GM06990 (cell line): ENCODE data around the gene ANO4.
"Not testable (repeated sequence)": the region's sequence is repeated elsewhere in the genome, so short reads cannot be mapped to it uniquely, and the experiment has no call there.

Experiments used
- DNase-seq: peaks from one replicate; pipeline ENCODE4 v3.0.0-alpha.2; 2011; ENCODE audit not compliant: insufficient read length; ENCODE audit errors: extremely low read depth
- H3K27me3 ChIP-seq: replicated peaks from 2 replicates; pipeline ENCODE4 v1.6.0; 2011; ENCODE audit warnings: low read length; ENCODE audit not compliant: control insufficient read depth, insufficient read depth
- H3K36me3 ChIP-seq: 2 replicates; pipeline ENCODE4 v1.5.1; 2011; ENCODE audit warnings: low read length; ENCODE audit not compliant: control insufficient read depth, insufficient read depth
- H3K4me3 ChIP-seq: replicated peaks from 2 replicates; pipeline ENCODE4 v1.5.1; 2011; ENCODE audit warnings: low read depth, mild to moderate bottlenecking, control low read depth, low read length
- TF ChIP-seq, protein P1 (sequence below): IDR thresholded peaks from 2 replicates; pipeline ENCODE4 v1.5.1; 2011; ENCODE audit warnings: low read length, control low read depth, mild to moderate bottlenecking, inconsistent platforms; ENCODE audit not compliant: insufficient read depth, poor library complexity, severe bottlenecking

Gene ANO4

GRCh38 chr12:100913872-100914592 is 119.5 kb downstream of the ANO4 start:
- no peak for DNase-seq
- Histone ChIP-seq H3K27me3 (no peaks in the 10 kb centered on the region), H3K4me3 (no peak overlapping the region), H3K36me3 (no peaks in the 10 kb centered on the region)
- TF ChIP-seq, protein P1, sequence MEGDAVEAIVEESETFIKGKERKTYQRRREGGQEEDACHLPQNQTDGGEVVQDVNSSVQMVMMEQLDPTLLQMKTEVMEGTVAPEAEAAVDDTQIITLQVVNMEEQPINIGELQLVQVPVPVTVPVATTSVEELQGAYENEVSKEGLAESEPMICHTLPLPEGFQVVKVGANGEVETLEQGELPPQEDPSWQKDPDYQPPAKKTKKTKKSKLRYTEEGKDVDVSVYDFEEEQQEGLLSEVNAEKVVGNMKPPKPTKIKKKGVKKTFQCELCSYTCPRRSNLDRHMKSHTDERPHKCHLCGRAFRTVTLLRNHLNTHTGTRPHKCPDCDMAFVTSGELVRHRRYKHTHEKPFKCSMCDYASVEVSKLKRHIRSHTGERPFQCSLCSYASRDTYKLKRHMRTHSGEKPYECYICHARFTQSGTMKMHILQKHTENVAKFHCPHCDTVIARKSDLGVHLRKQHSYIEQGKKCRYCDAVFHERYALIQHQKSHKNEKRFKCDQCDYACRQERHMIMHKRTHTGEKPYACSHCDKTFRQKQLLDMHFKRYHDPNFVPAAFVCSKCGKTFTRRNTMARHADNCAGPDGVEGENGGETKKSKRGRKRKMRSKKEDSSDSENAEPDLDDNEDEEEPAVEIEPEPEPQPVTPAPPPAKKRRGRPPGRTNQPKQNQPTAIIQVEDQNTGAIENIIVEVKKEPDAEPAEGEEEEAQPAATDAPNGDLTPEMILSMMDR: no peak

DNA sequence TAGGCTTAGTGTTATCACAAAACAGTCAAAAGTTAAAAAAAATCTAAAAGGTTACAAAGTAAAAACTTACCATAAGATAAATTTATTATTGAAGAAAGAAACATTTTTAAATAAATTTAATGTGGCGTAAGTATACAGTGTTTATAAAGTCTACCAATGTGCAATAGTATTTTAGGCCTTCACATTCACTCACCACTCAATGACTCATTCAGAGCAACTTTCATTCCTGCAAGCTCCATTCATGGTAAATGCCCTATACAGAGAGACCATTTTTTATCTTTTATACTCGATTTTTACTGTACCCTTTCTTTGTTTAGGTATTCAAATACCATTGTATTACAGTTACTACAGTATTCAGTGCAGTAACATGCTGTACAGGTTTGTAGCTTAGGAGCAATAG is 124.5 kb downstream of the ANO4 start:
- TF ChIP-seq, protein P1: no peak
- no peak for DNase-seq
- no peaks in the 10 kb centered on the region for H3K27me3 ChIP-seq
- no peaks in the 10 kb centered on the region for H3K36me3 ChIP-seq
- no peak overlapping the region for H3K4me3 ChIP-seq

DNA sequence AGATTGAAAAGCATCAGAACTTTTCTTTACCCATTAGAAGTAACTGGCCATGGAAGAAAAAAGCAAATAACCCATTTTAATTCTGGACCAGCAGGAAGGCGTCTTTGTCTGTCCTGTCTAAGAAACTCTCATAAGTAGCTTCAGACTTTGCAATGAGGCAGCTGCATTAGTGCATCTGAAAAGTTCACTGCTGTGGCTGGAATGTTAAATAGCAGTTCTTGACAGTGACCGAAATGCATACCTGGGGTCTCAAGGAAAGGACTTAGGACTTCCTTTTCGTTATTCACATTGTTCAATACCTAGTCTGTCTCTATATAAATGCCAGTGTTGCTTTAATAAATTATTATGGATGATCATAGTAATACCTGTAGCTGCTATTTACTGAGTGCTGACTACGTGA is 125.9 kb downstream of the ANO4 start:
- H3K36me3 ChIP-seq: no peaks in the 10 kb centered on the region
- no peak for DNase-seq
- no peak overlapping the region for H3K4me3 ChIP-seq
- H3K27me3 ChIP-seq: no peaks in the 10 kb centered on the region
- TF ChIP-seq, protein P1: no peak

- DNase-seq: no peak
- Histone ChIP-seq H3K4me3 (no peak overlapping the region), H3K36me3 (no peaks in the 10 kb centered on the region), H3K27me3 (no peaks in the 10 kb centered on the region)
- TF ChIP-seq, protein P1: peak; percentile 22
Observed at GRCh38 chr12:100926669-100927248, 132.2 kb downstream of the ANO4 start.

GRCh38 chr12:100927826-100928225 is 133.2 kb downstream of the ANO4 start:
- Histone ChIP-seq H3K4me3 (no peak overlapping the region), H3K27me3 (no peaks in the 10 kb centered on the region), H3K36me3 (no peaks in the 10 kb centered on the region)
- DNase-seq: no peak
- TF ChIP-seq, protein P1: no peak

DNA sequence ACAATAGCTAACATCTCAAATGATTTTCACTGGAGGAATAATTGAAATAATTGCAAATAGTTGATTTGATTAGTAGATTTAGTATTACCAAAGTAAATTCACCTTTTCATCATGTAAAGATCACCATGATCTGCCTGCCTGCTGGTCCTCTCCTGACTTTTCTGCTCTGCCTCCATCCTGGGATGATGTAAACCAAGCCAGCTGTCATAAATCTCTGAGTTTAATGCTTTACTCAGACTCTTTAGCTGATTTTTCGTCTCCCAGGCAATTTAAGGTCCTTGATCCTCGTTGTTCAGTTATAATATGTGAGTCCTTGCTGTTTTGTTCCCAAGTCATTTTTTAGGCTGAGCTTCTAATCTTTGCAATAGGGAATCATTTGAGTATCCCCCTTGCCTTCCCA is 138.0 kb downstream of the ANO4 start:
- Histone ChIP-seq H3K4me3 (no peak overlapping the region), H3K36me3 (no peaks in the 10 kb centered on the region), H3K27me3 (no peaks in the 10 kb centered on the region)
- TF ChIP-seq, protein P1: no peak
- DNase-seq: no peak

GRCh38 chr12:100933531-100933930 is 139.0 kb downstream of the ANO4 start:
- H3K36me3 ChIP-seq, H3K27me3 ChIP-seq, H3K4me3 ChIP-seq, DNase-seq: not testable (repeated sequence)
